Measurements from ENCODE around the gene ZNF442.
"Not testable (repeated sequence)": the region's sequence is repeated elsewhere in the genome, so short reads cannot be mapped to it uniquely, and the experiment has no call there.

ZNF442 gene

GRCh38 chr19:12314553-12314952, 50.9 kb downstream of the ZNF442 start:
- TF ChIP-seq CTCF (conservative IDR thresholded peaks at IDR 0.05) (no peak), ZFX (IDR thresholded peaks at IDR 0.05) (no peak)
- H3K27ac ChIP-seq = no peak overlapping the region

GRCh38 chr19:12308891-12309290, 56.6 kb downstream of the ZNF442 start:
- not testable (repeated sequence) for H3K27ac ChIP-seq

Data from C4-2B (cell line).